MV-4-11 (cell line): ENCODE measurements around the gene RIMS4.
A peak's percentile ranks its signal among the peaks of the same experiment; 100 is the strongest.

Experiments
- DNase-seq: peaks from one replicate; lab custom pipeline; 2025; lab: John Stamatoyannopoulos, UW

Gene RIMS4

DNA sequence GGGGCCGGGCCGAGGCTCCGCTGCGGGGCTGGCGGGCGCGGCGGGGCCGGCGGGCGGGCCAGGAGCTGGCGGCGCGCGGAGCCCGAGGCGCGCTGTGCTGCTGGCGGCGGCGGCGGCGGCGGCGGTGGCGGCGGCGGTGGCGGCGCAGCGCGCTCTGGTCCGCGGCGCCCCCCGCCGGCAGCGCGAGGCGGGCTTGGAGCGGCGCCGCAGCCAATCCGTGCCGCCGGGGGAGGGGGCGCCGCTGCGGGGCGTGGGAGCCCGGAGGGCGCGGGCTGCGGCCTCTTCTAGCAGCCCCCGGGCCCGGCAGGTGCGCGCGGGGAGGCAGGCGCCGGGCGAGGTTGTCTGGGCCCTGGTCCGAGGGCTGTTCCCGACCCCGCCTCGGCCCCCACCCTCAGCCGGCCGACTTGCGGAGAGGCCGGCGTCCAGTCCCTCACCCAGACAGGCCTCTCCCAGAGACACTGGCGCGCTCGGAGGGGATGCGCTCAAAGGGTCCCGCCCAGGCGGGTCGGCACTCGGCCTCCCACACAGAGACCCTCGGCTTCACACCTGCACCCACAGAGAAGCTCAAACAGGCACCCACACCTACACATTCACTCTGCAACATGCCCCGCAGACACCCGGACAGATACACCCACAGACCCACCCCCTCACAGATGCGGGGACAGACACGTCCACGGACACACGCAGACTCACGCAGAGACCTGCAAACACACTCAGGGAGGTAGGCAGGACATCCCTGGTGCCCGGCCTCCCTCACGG lies at the start of gene RIMS4:
Gene RIMS4, minus strand, starts transcription at position 156 of the 759 bp plus-strand sequence. CDS start 275 bp downstream, outside the sequence.
- no peak for DNase-seq

DNA sequence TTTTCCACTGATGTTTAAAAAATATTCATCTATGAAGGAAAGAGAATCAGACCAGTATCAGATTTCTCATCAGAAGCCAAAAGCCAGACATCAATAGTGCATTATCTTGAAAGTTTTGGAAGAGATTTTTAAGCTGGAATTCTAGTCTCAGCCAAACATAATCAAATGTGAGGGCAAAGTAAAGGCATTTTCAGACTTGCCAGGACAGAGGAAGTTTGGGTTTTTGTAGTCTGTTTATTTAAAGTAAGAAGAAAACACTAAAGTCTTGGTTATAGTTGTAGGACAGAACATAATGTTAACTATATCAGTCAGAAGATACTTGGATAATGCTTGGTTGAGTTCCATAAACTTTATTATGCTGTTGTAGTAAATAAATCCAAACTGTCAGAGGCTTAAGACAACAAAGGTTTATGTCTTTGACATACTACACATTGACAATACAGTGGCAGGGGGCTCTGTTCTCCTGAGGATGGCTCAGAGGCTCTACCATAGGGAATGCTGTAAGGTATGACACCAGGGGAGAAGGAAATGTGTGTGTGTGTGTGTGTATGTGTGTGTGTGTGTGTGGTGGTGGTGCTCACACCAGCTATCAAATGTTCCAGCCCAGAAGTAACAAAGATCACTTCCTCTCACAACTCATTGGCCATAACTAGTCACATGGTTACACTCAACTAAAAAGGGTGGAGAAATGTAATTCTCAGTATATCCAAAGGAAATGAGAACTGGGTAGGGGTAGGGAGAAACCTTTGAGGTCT lies 48.4 kb upstream of the RIMS4 start:
- DNase-seq: peak; percentile 23

DNA sequence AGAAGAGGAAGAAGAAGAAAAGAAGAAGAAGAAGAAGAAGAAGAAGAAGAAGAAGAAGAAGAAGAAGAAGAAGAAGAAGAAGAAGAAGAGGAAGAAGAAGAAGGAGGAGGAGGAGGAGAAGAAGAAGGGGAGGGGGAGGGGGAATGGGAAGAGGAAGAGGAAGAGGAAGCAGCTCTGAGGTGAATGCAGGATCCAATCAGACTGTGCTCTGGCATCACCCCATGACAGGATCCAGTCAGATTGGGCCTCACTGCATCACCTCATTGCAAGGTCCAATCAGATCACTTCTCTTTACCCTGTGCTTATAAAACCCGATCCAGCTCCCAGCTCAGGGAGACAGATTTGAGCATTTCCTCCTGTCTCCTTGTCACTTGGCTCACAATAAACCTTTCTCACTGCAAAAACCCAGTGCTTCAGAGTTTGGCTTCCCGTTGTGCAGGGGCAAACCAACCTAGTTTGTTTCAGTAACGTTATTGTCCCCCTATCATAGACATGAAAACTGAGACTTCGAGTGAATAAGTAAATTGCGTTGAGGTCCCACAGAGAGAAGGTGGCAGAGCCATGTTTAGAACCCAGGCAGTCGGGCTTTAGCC lies 46.6 kb upstream of the RIMS4 start:
- peak; percentile 47 for DNase-seq

DNA sequence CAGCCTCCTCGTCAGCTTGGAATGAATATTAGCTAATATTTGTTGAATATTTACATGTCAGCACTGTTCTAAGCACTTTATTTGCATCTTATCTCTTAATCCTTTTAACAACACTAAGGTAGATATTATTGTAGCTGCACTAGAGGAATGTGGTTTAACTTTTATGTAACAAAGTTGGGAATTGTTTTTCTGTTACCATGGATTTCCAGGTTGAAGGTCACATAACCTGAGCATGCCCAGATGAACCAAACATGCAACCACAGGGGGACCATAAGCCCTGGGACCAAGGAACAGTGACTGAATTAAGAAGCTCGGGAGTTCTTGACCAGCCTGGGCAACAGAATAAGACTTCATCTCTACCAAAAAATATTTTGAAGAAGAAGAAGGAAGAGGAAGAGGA lies 46.1 kb upstream of the RIMS4 start:
- no peak for DNase-seq

DNA sequence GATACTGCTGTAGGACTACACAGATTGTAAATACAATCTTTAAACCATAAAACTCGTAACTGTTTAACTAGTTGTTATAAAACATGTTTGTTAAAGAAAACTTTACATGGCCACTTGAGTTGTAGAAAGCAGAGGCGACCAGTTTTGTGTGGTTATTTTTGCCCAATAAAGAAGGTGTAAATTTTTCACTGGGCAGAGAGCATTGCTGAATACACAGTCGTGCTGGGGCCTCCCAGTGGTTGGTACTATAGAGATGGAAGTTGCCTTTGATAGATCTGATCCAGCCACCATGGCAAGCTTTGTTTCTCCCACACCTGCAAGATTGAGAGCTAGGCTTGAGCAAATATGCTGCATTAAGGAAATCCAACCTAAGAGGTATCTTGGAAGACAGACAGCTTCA lies 41.2 kb upstream of the RIMS4 start:
- DNase-seq: no peak

DNA sequence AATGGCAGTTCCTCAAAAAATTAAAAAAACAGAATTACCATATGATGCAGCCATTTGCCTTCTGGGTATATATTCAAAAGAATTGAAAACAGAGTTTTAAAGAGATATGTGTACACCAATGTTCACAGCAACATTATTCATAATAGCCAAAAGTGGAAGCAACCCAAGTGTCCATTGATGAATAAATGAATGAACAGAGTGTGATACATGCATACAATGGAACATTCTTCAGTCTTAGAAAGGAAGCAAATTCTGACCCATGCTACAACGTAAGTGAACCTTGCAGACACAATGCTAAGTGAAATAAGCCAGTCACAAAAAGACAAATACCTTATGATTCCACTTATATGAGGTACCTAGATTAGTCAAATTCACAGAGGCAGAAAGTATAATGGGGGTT lies 40.5 kb upstream of the RIMS4 start:
- no peak for DNase-seq

DNA sequence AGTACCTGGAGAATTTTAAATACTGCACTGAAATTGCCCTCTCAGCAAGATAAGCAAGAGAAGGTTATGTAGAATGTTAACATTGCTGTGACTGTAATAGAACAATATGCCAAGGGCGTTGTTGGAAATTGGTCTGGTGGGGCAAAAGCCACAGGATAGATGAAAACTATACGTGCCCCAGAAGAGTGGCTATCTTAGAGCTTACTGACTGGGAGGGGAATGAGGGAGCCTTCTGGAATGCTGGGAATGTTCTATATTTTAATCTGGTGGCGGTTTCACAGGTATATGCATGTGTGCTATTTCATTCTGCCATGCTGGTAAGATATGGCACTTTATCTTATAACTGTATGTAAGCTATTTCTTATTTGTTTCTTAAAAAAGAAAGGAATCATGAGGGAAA lies 39.9 kb upstream of the RIMS4 start:
- DNase-seq: no peak

DNA sequence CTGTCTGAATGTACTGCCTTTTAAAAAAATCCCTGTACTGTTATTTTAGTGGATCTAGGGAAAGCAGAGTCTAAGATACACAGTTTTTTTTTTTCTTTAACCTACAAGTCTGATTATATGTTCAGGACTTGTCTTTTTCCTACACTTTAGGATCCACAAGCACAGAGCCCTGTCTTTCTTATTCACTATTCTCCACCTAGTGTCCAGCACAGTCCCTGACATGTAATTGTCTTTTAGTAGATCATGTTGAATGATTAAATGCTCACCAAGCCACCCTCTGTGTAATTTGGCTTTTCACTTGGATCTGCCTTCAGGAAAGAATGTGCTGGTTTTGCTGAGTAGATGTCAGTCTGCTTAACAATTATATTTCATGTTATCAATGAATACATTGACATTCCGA lies 39.4 kb upstream of the RIMS4 start:
- DNase-seq: no peak

DNA sequence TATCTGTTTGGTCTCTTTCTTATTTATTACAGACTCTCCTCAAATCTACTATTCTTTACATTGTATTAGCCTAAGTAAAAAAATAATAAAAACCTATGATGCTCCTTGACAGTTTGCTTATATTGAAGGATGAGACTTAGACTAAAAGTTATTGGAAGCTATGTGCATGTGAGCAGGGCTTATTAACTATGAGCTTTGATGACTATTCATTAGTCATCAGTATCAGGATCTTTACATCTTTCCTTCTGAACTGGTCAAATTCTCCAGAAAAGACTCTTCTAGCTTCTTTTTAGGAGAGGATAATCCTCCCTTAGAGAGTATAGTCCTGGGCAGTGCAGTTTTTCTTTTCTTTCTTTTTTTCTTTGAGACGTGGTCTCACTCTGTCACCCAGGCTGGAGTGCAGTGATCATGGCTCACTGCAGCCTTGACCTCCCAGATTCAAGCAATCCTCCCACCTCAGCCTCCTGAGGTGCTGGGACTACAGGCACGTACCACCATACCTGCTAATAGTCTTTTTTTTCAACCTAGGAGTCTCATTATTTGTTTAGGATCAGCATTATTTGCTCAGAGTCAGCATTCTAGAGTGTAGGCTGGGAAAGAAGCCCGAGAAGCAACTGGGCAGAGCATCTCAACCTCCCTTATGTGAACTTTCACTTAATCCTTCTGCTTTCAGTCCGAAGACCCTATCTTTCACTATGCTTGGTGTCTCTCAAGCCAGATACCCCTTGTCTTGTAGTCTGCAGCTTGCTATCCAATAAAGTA lies 38.1 kb upstream of the RIMS4 start:
- DNase-seq: no peak

DNA sequence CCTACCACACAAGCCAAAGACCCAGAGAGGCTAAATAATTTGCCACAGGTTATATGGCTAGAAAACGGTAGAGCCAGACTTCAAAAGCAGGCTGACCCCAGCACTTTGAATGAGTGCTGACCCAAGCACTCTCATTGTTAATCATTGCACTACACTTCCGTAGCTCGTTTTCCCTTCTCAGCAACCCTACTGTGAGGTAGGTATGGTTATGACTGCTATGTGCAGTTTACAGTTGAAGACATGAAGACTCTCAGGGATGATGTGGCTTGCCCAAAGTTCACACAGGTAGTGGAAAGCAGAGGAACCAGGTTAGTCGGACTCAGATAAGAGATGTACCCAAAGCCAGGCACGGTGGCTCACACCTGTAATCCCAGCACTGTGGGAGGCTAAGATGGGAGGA lies 33.5 kb upstream of the RIMS4 start:
- no peak for DNase-seq

DNA sequence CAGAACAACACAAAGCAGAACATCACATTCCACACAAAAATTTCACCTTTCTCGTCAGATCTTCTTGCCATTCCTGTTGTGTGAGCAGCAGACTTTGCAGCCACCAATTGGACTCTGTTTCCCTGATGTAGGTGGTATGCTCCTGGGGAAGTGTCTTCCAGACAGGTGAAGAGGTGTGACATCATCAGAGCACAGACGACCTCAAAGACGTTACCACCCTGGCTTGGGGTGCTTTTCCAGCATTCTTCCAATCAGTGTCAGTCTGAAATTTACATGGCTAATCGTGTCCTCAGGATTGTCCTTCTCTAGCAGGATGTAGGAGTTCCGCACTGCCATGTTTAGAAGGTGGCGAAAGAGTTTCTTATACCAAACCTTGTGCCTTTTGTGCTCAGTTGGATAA lies 31.6 kb upstream of the RIMS4 start:
- DNase-seq: no peak

DNA sequence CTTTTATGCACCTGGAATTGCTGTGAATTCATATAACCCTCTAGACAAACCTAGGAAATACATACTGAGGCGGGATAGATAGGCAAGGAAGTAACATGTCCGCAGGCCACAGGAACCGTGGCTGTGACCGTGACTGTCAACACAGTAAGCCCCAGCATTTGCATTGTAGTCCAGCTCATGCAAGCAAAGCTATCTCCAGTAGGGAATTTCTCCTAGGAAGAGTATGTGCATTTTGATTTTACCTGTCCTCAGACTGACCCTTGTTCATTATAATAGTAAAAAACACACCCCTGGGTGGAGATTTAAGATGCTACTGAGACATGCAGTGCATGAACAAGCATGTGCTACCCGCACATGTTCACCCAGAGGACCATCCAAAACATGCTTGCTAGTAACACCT lies 30.5 kb upstream of the RIMS4 start:
- DNase-seq: no peak

DNA sequence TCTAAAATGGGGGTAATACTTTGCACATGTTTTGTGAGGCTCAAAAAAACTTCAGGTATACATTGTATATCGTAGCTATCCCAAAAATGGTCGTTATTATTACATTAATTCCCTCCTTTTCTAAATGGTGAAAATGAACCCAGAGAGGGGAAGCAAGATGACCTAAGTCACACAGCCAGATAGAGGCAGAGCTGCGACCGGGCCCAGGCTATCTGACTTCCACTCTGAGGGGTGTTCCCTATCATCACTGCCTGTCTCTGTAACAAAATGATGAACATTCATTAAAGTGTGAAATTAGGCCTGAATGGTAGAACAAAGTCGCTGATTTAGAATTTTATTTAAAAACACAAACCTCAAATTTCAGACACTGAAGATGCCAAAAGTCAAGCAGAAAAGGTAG lies 29.1 kb upstream of the RIMS4 start:
- DNase-seq: no peak

DNA sequence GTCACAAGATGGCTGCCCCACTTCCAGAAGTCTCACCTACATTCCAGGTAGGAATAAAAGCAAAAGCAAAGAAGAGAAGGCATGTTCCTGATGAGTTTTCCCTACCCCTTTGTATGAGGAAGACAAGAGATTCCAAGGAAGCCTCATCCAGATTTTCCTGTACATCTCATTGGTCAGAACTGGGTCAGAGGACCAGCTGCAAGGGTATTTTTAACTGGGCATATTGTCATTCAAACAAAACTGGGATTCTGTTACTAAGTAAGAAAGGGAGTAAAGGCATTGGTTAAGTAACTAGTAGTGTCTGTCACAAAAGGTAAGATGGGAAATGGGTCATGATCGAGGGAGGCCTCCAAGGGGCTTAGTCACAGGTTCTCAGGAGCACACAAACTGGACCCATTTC lies 28.2 kb upstream of the RIMS4 start:
- DNase-seq: no peak

DNA sequence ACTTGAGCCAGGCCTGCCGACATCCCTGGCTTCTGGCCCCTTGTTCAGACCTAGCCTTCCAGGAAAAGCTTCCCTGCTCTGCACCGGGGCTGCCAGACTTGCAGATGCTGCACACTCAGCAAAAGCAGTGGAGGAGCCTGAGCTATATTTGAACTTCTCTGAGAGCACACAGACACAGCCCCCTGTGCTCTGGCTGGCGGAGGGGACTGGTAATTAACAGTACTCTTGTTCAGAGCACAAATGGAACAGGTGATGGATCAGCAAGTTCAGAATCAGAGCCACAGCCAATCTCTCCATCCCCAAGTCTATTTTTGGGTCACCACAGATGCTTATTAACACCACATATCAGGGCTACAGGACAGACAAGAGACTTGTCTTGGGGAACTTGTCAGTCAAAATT lies 27.6 kb upstream of the RIMS4 start:
- no peak for DNase-seq

DNA sequence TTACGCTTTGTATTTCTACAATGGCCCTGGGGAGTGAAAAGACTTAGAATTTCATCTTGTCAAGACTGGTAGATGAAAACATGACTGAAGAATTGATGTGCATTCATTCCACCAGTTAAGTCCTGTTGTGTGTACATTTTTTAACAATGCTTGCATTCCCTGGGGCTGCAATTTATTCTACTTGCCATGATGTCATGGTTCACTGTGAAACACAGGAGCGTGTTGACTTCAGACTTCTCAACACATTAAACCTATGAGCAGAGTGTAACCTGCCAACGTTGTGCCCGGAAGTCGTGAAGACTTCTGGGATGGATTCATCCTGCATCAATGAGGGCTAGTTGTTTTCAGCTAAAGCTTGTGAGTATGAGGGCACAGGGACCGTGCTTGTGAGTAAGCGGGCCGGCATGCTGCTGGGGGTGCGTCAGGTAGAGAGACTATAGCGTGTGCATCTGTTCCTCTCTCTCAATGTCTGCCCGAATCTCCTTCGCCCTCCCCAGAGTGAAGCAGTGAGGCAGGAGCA lies 26.3 kb upstream of the RIMS4 start:
- DNase-seq: no peak

DNA sequence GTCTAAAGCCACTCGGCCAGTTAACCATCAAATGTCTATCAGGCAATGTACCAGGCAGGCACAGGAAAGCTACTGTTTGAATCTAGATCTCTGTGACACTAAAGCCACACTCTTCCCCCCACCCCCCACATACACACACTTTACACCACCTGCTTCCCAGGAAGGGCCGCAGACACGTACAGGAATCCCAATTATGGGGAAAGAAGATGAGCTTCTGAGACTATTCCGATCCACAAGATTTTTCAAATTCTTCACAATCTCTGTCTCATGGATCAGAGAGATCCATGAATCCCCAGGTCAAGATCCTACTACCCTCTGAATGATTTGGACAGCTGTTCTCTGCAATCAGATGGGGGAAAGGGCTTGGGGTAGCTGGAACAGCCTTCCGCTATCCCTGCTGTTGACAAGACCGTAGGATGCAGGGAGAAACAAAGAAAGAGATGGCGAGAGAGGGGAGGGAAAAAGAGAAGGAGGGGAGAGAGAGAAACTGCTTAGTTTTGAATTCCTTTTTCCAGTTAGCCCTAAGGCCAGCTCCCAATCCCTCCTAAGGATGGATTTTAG lies 25.4 kb upstream of the RIMS4 start:
- DNase-seq: no peak

DNA sequence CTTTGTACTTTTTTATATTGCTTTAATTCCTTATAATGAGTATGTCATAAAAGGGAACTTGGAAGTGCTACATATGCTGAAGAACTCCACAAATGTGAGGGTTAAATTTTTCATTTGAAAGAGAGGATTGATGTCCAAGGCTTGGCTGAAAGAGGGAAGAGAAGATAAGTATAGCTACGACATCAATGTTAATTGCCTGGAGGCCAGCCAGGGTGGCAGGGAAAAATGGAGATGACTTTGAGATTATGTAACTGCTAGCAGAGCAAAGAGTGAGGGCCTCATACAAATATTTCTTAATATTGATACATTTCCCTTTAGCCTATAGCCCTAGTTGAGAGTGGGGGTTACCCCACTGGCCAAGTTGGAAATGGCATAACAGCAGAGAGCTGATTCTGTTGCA lies 24.8 kb upstream of the RIMS4 start:
- no peak for DNase-seq

DNA sequence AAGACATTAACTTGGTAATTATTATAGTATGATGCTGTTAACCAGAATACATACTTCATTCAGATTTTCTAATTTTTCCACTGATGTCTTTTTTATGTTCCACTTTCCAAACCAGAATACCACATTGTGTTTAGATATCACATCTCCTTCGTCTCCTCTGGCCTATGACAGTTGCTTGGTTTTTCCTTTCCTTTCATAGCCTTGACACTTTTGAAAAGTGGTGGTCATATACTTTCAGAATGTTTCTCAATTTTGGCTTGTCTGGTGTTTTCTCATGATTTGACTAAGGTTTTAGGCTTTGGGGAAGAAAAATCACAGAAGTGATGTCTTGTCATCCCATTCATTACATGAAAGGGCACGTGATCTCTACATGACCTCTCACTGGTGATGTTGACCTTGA lies 24.3 kb upstream of the RIMS4 start:
- DNase-seq: no peak

DNA sequence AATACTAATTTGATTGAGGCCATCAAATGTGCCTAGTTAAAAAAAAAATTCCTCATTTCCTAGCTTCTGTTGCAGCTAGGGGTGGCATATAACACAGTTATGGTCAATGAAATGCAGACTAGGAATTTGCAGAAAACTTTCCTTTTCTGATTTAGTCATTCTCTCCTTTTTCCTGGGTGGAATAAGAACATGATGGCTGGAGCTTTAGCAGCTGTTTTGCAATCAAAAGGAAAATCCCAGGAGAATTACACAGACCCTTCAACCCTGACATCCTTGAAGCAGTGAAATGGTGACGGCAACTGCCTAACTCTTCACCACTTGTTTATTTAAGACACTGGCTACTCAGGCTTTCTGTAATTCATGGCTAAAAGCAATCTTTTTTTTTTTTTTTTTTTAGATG lies 23.1 kb upstream of the RIMS4 start:
- no peak for DNase-seq

DNA sequence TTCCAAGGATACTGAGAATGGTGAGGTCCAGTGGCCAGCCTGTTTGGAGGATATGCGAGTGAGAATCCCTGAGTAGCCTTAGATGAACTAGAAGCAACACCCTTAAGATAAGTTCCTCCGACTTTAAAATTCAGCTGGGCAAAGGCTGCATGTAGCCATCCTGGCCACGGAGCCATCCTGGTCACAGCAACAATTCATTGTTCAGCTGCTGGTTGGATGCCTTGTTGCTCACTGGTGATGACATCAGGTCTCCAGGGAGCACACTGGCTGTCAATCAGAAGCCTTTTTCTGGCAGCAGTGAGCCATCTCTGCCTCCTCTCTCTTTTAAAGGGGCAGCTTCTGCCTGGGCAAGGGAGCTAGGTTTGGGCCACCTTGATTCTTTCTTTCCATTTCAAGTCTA lies 22.4 kb upstream of the RIMS4 start:
- no peak for DNase-seq

DNA sequence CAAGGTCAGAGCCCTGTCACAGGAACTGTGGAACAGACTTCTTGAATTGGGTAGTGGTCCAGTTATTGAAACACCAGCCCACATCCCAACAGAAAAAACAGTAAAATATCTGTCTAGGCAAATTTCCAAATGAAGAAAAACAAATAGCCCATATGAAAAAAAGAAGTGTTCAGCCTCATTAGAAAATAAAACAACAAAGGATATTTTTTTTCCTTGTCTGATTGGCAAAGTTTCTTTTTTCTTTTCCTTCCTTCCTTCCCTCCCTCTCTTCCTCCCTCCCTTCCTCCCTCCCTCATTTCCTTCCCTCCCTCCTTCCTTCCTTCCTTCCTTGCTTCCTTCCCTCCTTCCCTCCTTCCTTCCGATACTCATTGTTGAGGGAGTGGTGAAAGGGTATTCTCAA lies 20.6 kb upstream of the RIMS4 start:
- no peak for DNase-seq
